HepG2 (cell line): Measurements from ENCODE around the gene MLC1. TPM values are rescaled to one million over a fixed set of nuclear protein-coding genes. Genes with fewer than 3 reads are reported as not detected.
A peak's percentile ranks its signal among the peaks of the same experiment; 100 is the strongest.

ENCODE experiments used
- EED ChIP-seq: sonication (generic); formaldehyde crosslinking; IDR thresholded peaks from 2 replicates; pipeline ENCODE4 v1.5.0; 2020; ENCODE audit warnings: mild to moderate bottlenecking, missing genetic modification reagents
- GRHL1 ChIP-seq: sonication (generic); formaldehyde crosslinking; conservative IDR thresholded peaks from 2 replicates; pipeline ENCODE4 v1.8.0; 2022; ENCODE audit warnings: missing genetic modification reagents
- HOXA3 ChIP-seq: sonication (generic); formaldehyde crosslinking; IDR thresholded peaks from 2 replicates; pipeline ENCODE4 v1.5.0; 2020; ENCODE audit warnings: missing genetic modification reagents
- KLF9 ChIP-seq: IDR thresholded peaks from 2 replicates; pipeline ENCODE4 v1.6.1; 2016; ENCODE audit warnings: low read depth
- PITX1 ChIP-seq: sonication (generic); formaldehyde crosslinking; IDR thresholded peaks from 2 replicates; pipeline ENCODE4 v1.5.1; 2020; ENCODE audit warnings: mild to moderate bottlenecking, missing genetic modification reagents
- RARA ChIP-seq: IDR thresholded peaks from 2 replicates; pipeline ENCODE4 v1.6.1; 2016; ENCODE audit warnings: missing genetic modification reagents, missing compliant biosample characterization
- RXRA ChIP-seq: sonication (generic); formaldehyde crosslinking; IDR thresholded peaks from 2 replicates; pipeline ENCODE4 v1.5.1; 2020; ENCODE audit warnings: missing genetic modification reagents
- ZNF280D ChIP-seq: sonication (generic); formaldehyde crosslinking; IDR thresholded peaks from 2 replicates; pipeline ENCODE4 v1.5.1; 2020; ENCODE audit warnings: mild to moderate bottlenecking, missing genetic modification reagents
- ZNF337 ChIP-seq: sonication (generic); formaldehyde crosslinking; IDR thresholded peaks from 2 replicates; pipeline ENCODE4 v1.5.1; 2020; ENCODE audit warnings: missing genetic modification reagents, low read depth, mild to moderate bottlenecking, borderline replicate concordance
- ZNF564 ChIP-seq: sonication (generic); formaldehyde crosslinking; IDR thresholded peaks from 2 replicates; pipeline ENCODE4 v1.8.1; 2023; ENCODE audit warnings: mild to moderate bottlenecking, missing genetic modification reagents
- ZNF609 ChIP-seq: sonication (generic); formaldehyde crosslinking; IDR thresholded peaks from 2 replicates; pipeline ENCODE4 v1.4.0; 2020; ENCODE audit warnings: mild to moderate bottlenecking, missing genetic modification reagents, borderline replicate concordance
- ZNF644 ChIP-seq: IDR thresholded peaks from 2 replicates; pipeline ENCODE4 v1.6.1; 2016; ENCODE audit warnings: low read depth
- ZNF773 ChIP-seq: sonication (generic); formaldehyde crosslinking; IDR thresholded peaks from 2 replicates; pipeline ENCODE4 v1.4.0; 2020; ENCODE audit warnings: missing genetic modification reagents, borderline replicate concordance
- polyA plus RNA-seq, 8 experiments: library from polyadenylated mRNA; depleted of rRNA in 3 of 8; stranded (reverse) in 7 of 8; unstranded in 1 of 8; fragments of >200 nt; fragmentation: Illumina TruSeq in 4 of 8; extraction: Trizol in 4 of 8; gene quantifications; 2 replicates each; pipeline versions ENCODE4 v1.2.1 to v1.2.3, GENCODE V29; 2011 to 2016; ENCODE audit warnings: low read depth in 4 of 8, missing spikeins in 1 of 8, mixed read lengths in 1 of 8; ENCODE audit not compliant: insufficient read depth in 1 of 8
- total RNA-seq, 5 experiments: library from RNA; depleted of rRNA; stranded (reverse); fragments of >200 nt; fragmentation: Illumina TruSeq; extraction: Trizol; gene quantifications; 2 replicates each; pipeline ENCODE4 v1.2.3, GENCODE V29; 2016; ENCODE audit warnings: low read depth in 1 of 5
- TF ChIP-seq, protein P1 (sequence below): sonication (generic); formaldehyde crosslinking; IDR thresholded peaks from 2 replicates; pipeline ENCODE4 v1.8.0; 2022; ENCODE audit warnings: mild to moderate bottlenecking, missing genetic modification reagents
- TF ChIP-seq, protein P2 (sequence below): IDR thresholded peaks from 2 replicates; pipeline ENCODE4 v1.6.1; 2018; ENCODE audit warnings: missing genetic modification reagents, mild to moderate bottlenecking, missing compliant biosample characterization
- TF ChIP-seq, protein P3 (sequence below): IDR thresholded peaks from 2 replicates; pipeline ENCODE4 v1.6.1; 2016

The MLC1 gene
- total and polyA plus RNA-seq, 2 of the 13 experiments (the other 11 are each of a cell fraction or from before 2014, with no cell fraction given), result not detected

- TF ChIP-seq ZNF280D (CRISPR knock-in tag) (peak; percentile 54; the same call in 1 of the 2 replicates), HOXA3 (CRISPR knock-in tag) (peak; percentile 70), ZNF564 (0 out of 2 replicates have a peak, but pooled peaks have one; percentile 64), GRHL1 (CRISPR knock-in tag) (no peak), RXRA (CRISPR knock-in tag) (no peak; the same call in 1 of the 2 replicates), RARA (CRISPR knock-in tag) (peak; percentile 53), KLF9 (CRISPR knock-in tag) (no peak), PITX1 (CRISPR knock-in tag) (0 out of 2 replicates have a peak, but pooled peaks have one; percentile 33), ZNF337 (CRISPR knock-in tag) (no peak), EED (peak; percentile 78; the same call in 1 of the 2 replicates), ZNF773 (CRISPR knock-in tag) (no peak), ZNF609 (no peak), ZNF644 (CRISPR knock-in tag) (no peak)
- TF ChIP-seq, protein P1, sequence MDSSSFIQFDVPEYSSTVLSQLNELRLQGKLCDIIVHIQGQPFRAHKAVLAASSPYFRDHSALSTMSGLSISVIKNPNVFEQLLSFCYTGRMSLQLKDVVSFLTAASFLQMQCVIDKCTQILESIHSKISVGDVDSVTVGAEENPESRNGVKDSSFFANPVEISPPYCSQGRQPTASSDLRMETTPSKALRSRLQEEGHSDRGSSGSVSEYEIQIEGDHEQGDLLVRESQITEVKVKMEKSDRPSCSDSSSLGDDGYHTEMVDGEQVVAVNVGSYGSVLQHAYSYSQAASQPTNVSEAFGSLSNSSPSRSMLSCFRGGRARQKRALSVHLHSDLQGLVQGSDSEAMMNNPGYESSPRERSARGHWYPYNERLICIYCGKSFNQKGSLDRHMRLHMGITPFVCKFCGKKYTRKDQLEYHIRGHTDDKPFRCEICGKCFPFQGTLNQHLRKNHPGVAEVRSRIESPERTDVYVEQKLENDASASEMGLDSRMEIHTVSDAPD (CRISPR knock-in tag), result no peak
- TF ChIP-seq, protein P2, sequence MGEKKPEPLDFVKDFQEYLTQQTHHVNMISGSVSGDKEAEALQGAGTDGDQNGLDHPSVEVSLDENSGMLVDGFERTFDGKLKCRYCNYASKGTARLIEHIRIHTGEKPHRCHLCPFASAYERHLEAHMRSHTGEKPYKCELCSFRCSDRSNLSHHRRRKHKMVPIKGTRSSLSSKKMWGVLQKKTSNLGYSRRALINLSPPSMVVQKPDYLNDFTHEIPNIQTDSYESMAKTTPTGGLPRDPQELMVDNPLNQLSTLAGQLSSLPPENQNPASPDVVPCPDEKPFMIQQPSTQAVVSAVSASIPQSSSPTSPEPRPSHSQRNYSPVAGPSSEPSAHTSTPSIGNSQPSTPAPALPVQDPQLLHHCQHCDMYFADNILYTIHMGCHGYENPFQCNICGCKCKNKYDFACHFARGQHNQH (CRISPR knock-in tag), result no peak
- TF ChIP-seq, protein P3, sequence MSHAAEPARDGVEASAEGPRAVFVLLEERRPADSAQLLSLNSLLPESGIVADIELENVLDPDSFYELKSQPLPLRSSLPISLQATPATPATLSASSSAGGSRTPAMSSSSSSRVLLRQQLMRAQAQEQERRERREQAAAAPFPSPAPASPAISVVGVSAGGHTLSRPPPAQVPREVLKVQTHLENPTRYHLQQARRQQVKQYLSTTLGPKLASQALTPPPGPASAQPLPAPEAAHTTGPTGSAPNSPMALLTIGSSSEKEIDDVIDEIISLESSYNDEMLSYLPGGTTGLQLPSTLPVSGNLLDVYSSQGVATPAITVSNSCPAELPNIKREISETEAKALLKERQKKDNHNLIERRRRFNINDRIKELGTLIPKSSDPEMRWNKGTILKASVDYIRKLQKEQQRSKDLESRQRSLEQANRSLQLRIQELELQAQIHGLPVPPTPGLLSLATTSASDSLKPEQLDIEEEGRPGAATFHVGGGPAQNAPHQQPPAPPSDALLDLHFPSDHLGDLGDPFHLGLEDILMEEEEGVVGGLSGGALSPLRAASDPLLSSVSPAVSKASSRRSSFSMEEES (CRISPR knock-in tag), result peak; percentile 90
Measured at GRCh38 chr22:50102946-50103345, 17.7 kb upstream of the MLC1 start (continued).
